K562 (cell line): ENCODE results near the gene BTBD16. TPM values are rescaled to one million over a fixed set of nuclear protein-coding genes. Genes with fewer than 3 reads are reported as not detected.

Source experiments
- ATAC-seq: fragments of 200-7000 bp; cut with Tn5 transposase; 3 replicates; pipeline ENCODE4 v1.9.1; 2020; ENCODE audit warnings: moderate library complexity
- BruUV-seq: library from RNA; stranded (reverse); fragments of 400-500 nt; replicated peaks from 2 replicates; lab custom pipeline; 2021; lab: Mats Ljungman, UMichigan
- CTCF ChIA-PET: fragments of 300-600 bp; formaldehyde crosslinking; extraction: SDS; loops from one replicate; lab custom pipeline; 2021; ENCODE audit warnings: low intra/inter-chr PET ratio; lab: Yijun Ruan, JAX
- POLR2A ChIA-PET: fragments of 300-600, 350-650 bp; sonication (Branson Sonifier 250); formaldehyde crosslinking; extraction: SDS; loops from one replicate; lab custom pipeline; 2021; ENCODE audit warnings: antibody characterized with exemption, inconsistent platforms; lab: Yijun Ruan, JAX
- DNase-seq, 4 experiments: peaks; one replicate each; pipeline versions ENCODE4 v3.0.0 to v3.0.0-alpha.2; 2011 to 2018; ENCODE audit warnings: low spot score in 3 of 4, mixed read lengths in 3 of 4; ENCODE audit errors: extremely low read depth in 1 of 4
- FAIRE-seq: peaks from 2 replicates; lab custom pipeline; 2011; peaks lifted over from hg19 to GRCh38; lab: Jason Lieb, UNC
- H2AFZ ChIP-seq: 2 replicates; pipeline ENCODE4 v1.6.0; 2011; ENCODE audit warnings: low read depth, low read length, control low read depth, inconsistent platforms
- H3K27ac ChIP-seq: fragments of 200-600 bp; 3 replicates; pipeline ENCODE4 v1.8.0; 2011; ENCODE audit warnings: low read depth, mild to moderate bottlenecking, control low read depth, inconsistent platforms, low read length, moderate library complexity, mixed read lengths; ENCODE audit errors: extremely low read depth
- H3K27me3 ChIP-seq, 2 experiments: fragments of 300-600 bp in 1 of 2; 2 replicates in 1 of 2; 3 replicates in 1 of 2; pipeline versions ENCODE4 v1.6.0 to v1.8.0; 2011; ENCODE audit warnings: inconsistent platforms in 2 of 2, low read length in 2 of 2, mild to moderate bottlenecking in 1 of 2, mixed read lengths in 1 of 2, moderate library complexity in 1 of 2; ENCODE audit not compliant: control insufficient read depth in 2 of 2, insufficient read depth in 2 of 2
- H3K36me3 ChIP-seq: fragments of 300-600 bp; 3 replicates; pipeline ENCODE4 v1.8.0; 2011; ENCODE audit warnings: mild to moderate bottlenecking, low read length, inconsistent platforms; ENCODE audit not compliant: control insufficient read depth, insufficient read depth
- H3K4me1 ChIP-seq, 2 experiments: fragments of 200-600 bp in 1 of 2; replicated peaks in 1 of 2; 2 replicates in 1 of 2; 3 replicates in 1 of 2; pipeline versions ENCODE4 v1.5.1 to v1.8.0; 2011; ENCODE audit warnings: inconsistent platforms in 2 of 2, low read length in 2 of 2, mild to moderate bottlenecking in 1 of 2, mixed read lengths in 1 of 2, moderate library complexity in 1 of 2; ENCODE audit not compliant: control insufficient read depth in 2 of 2, insufficient read depth in 2 of 2
- H3K4me2 ChIP-seq: 2 replicates; pipeline ENCODE4 v1.6.1; 2011; ENCODE audit warnings: low read length, control low read depth, inconsistent platforms, mixed read lengths; ENCODE audit not compliant: insufficient read depth
- H3K4me3 ChIP-seq: fragments of 200-600 bp; sonication (generic), shearing (Covaris generic); 2 replicates; pipeline ENCODE4 v1.5.1; 2016; ENCODE audit warnings: control low read depth, inconsistent platforms
- H3K79me2 ChIP-seq: fragments of 200-600 bp; 3 replicates; pipeline ENCODE4 v1.8.0; 2011; ENCODE audit warnings: low read length, inconsistent platforms; ENCODE audit not compliant: control insufficient read depth, insufficient read depth
- H3K9ac ChIP-seq, 2 experiments: 2 replicates each; pipeline versions ENCODE4 v1.6.0 to v1.6.1; 2011; ENCODE audit warnings: low read depth in 2 of 2, low read length in 2 of 2, control low read depth in 1 of 2, inconsistent platforms in 1 of 2, mild to moderate bottlenecking in 1 of 2, mixed read lengths in 1 of 2; ENCODE audit not compliant: insufficient read depth in 1 of 2
- H3K9me1 ChIP-seq: one replicate; pipeline ENCODE4 v1.6.0; 2011; ENCODE audit warnings: inconsistent platforms, mild to moderate bottlenecking, low read length, moderate library complexity; ENCODE audit not compliant: control insufficient read depth, insufficient read depth
- H3K9me3 ChIP-seq: replicated peaks from 2 replicates; pipeline ENCODE4 v1.5.1; 2011; ENCODE audit warnings: low read depth, low read length, inconsistent platforms; ENCODE audit not compliant: control insufficient read depth, insufficient read depth
- H4K20me1 ChIP-seq: replicated peaks from 2 replicates; pipeline ENCODE4 v1.6.1; 2011; ENCODE audit warnings: low read length, inconsistent platforms, mixed read lengths; ENCODE audit not compliant: control insufficient read depth, insufficient read depth
- CAMTA2 ChIP-seq: fragments of 250-450 bp; sonication (Bioruptor Pico); conservative IDR thresholded peaks from 2 replicates; pipeline ENCODE4 v1.5.1; 2022
- CREB5 ChIP-seq: fragments of 250-450 bp; sonication (Bioruptor Pico); IDR thresholded peaks from 2 replicates; pipeline ENCODE4 v1.5.0; 2020; ENCODE audit warnings: mild to moderate bottlenecking
- DPF2 ChIP-seq: fragments of 450-650 bp; IDR thresholded peaks from 2 replicates; pipeline ENCODE4 v1.6.1; 2016
- E2F5 ChIP-seq: sonication (generic); formaldehyde crosslinking; IDR thresholded peaks from 2 replicates; pipeline ENCODE4 v1.8.0; 2022; ENCODE audit warnings: mild to moderate bottlenecking, missing genetic modification reagents
- EP400 ChIP-seq: fragments of 450-650 bp; IDR thresholded peaks from 2 replicates; pipeline ENCODE4 v1.6.1; 2017; ENCODE audit warnings: antibody characterized with exemption, mild to moderate bottlenecking, moderate library complexity
- FOXP4 ChIP-seq: sonication (generic); formaldehyde crosslinking; IDR thresholded peaks from 2 replicates; pipeline ENCODE4 v1.8.0; 2022; ENCODE audit warnings: mild to moderate bottlenecking, missing genetic modification reagents, borderline replicate concordance
- GATAD2A ChIP-seq: fragments of 450-650 bp; IDR thresholded peaks from 2 replicates; pipeline ENCODE4 v1.6.1; 2017
- GTF3C2 ChIP-seq: IDR thresholded peaks from 3 replicates; pipeline ENCODE4 v1.6.1; 2011; ENCODE audit warnings: borderline replicate concordance, mild to moderate bottlenecking, moderate library complexity; ENCODE audit not compliant: insufficient read length; ENCODE audit errors: extremely low read depth
- KAT7 ChIP-seq: sonication (generic); formaldehyde crosslinking; IDR thresholded peaks from 2 replicates; pipeline ENCODE4 v1.8.0; 2022; ENCODE audit warnings: missing genetic modification reagents, mild to moderate bottlenecking, borderline replicate concordance
- NBN ChIP-seq: fragments of 450-650 bp; IDR thresholded peaks from 2 replicates; pipeline ENCODE4 v1.6.1; 2016; ENCODE audit warnings: low read depth, mild to moderate bottlenecking
- PHF20 ChIP-seq: fragments of 450-650 bp; IDR thresholded peaks from 2 replicates; pipeline ENCODE4 v1.6.1; 2018; ENCODE audit not compliant: partially characterized antibody
- POLR2G ChIP-seq: fragments of 200-400 bp; formaldehyde crosslinking; IDR thresholded peaks from 2 replicates; pipeline ENCODE4 v1.6.1; 2017; ENCODE audit warnings: low read depth, mild to moderate bottlenecking, antibody characterized with exemption, low read length, moderate library complexity
- PTRF ChIP-seq: fragments of 450-650 bp; IDR thresholded peaks from 2 replicates; pipeline ENCODE4 v1.6.1; 2016; ENCODE audit warnings: mild to moderate bottlenecking, missing genetic modification characterization, missing compliant biosample characterization
- SMAD1 ChIP-seq: fragments of 150-350 bp; IDR thresholded peaks from 2 replicates; pipeline ENCODE4 v1.6.1; 2014; ENCODE audit warnings: low read length, low read depth; ENCODE audit not compliant: partially characterized antibody
- WGBS: fragments of 100-300 bp; shearing (Covaris generic); methylation state at CpG from one replicate; pipeline ENCODE4 v1.1.6; 2016; ENCODE audit warnings: low coverage, mixed read lengths; ENCODE audit not compliant: insufficient coverage; ENCODE audit errors: missing lambda C conversion rate; 5-methylcytosine and 5-hydroxymethylcytosine counted together
- in situ Hi-C: fragments of 300-500 bp; cut with MboI; formaldehyde crosslinking; loops from 4 replicates; pipeline ENCODE4 v1.15.0; 2018; ENCODE audit warnings: inconsistent platforms, mixed read lengths
- intact Hi-C: fragments of 100-400 bp; cut with micrococcal nuclease; formaldehyde crosslinking; loops from 2 replicates; pipeline ENCODE4 v1.14.2; 2022
- polyA plus RNA-seq, 8 experiments: library from polyadenylated mRNA; depleted of rRNA in 4 of 8; stranded (reverse) in 5 of 8; unstranded in 3 of 8; fragments of >200 nt; fragmentation: Nextera tagmentation in 2 of 8; fragmentation: Illumina TruSeq in 1 of 8; extraction: Ambion mirVana in 2 of 8; extraction: Trizol in 1 of 8; gene quantifications; 2 replicates each; pipeline versions ENCODE4 v1.2.1 to v1.2.3, GENCODE V29; 2011 to 2014; ENCODE audit warnings: inconsistent platforms in 1 of 8, missing spikeins in 1 of 8
- total RNA-seq, 7 experiments: library from RNA; depleted of rRNA in 6 of 7; stranded (reverse); fragments of >200 nt in 6 of 7; fragmentation: Illumina TruSeq in 2 of 7; extraction: Trizol in 2 of 7; gene quantifications; 2 replicates each; pipeline versions ENCODE4 v1.2.1 to v1.2.3, GENCODE V29; 2011 to 2021; ENCODE audit warnings: low replicate concordance in 1 of 7

The BTBD16 gene
- total and polyA plus RNA-seq, 9 of the 15 experiments (the other 6 are each of a cell fraction or from before 2014, with no cell fraction given) = 0.11 TPM; not detected in 8

- TF ChIP-seq POLR2G (no peak), GTF3C2 (no peak), PTRF (tag) (no peak), FOXP4 (CRISPR knock-in tag) (no peak)
Measured at GRCh38 chr10:122336332-122336731, 65.2 kb downstream of the BTBD16 start (continued).

GRCh38 chr10:122336961-122337360, 65.9 kb downstream of the BTBD16 start:
- in situ Hi-C loops = no loop called here
- H3K4me2 ChIP-seq = no peak overlapping the region
- H3K27me3 ChIP-seq = peaks cover 0 to 4% of the 10 kb centered on the region in 2 experiments; a peak in 1 of 5 replicates
- ATAC-seq (no peak), FAIRE-seq (no peak), DNase-seq (no peak)
- no peaks in the 10 kb centered on the region for H3K79me2 ChIP-seq
- no peak overlapping the region for H3K9ac ChIP-seq
- ChIA-PET POLR2A (no interaction called here), CTCF (no interaction called here)
- no peak overlapping the region for H3K27ac ChIP-seq
- no TSS peak for BruUV-seq
- intact Hi-C loops = no loop called here
- no peaks in the 10 kb centered on the region for H3K36me3 ChIP-seq
- H3K4me1 ChIP-seq = no peaks in the 10 kb centered on the region
- WGBS = 0% methylated on average over 3 of the region's 3 CpGs
- no peaks in the 10 kb centered on the region; the same call in 1 of the 2 replicates for H4K20me1 ChIP-seq
- TF ChIP-seq CAMTA2 (no peak), EP400 (no peak), DPF2 (no peak), NBN (no peak), SMAD1 (no peak), GATAD2A (no peak), KAT7 (CRISPR knock-in tag) (no peak), PHF20 (no peak), CREB5 (CRISPR knock-in tag) (no peak), E2F5 (no peak)
- no peak overlapping the region for H3K4me3 ChIP-seq
- H3K9me1 ChIP-seq = no peaks in the 10 kb centered on the region
- no peaks in the 10 kb centered on the region for H3K9me3 ChIP-seq
- no peak overlapping the region for H2AFZ ChIP-seq
